GM12878 (cell line): ENCODE measurements around the gene ZBTB21.

Experiments
- BMI1 ChIP-seq: fragments of 450-650 bp; IDR thresholded peaks from 2 replicates; pipeline ENCODE4 v1.6.1; 2016; ENCODE audit warnings: mild to moderate bottlenecking, moderate library complexity, borderline replicate concordance
- BRCA1 ChIP-seq: IDR thresholded peaks from 2 replicates; pipeline ENCODE4 v1.6.1; 2011; ENCODE audit warnings: low read depth, low read length, improper control_type of control experiment
- CTCF ChIP-seq, 3 experiments: IDR thresholded peaks in 2 of 3; conservative IDR thresholded peaks in 1 of 3; 2 replicates each; pipeline ENCODE4 v1.5.1; 2011; ENCODE audit warnings: low read depth in 3 of 3, low read length in 3 of 3, mild to moderate bottlenecking in 3 of 3, control low read depth in 2 of 3, moderate library complexity in 2 of 3, inconsistent platforms in 1 of 3, mixed read lengths in 1 of 3; ENCODE audit not compliant: control insufficient read depth in 2 of 3, insufficient read depth in 1 of 3; ENCODE audit errors: extremely low read depth in 1 of 3
- HDAC2 ChIP-seq: fragments of 200-600 bp; sonication (generic); IDR thresholded peaks from 2 replicates; pipeline ENCODE4 v1.6.1; 2017
- KDM1A ChIP-seq: fragments of 200-600 bp; sonication (generic); IDR thresholded peaks from 2 replicates; pipeline ENCODE4 v1.6.1; 2016; ENCODE audit warnings: borderline replicate concordance
- MTA3 ChIP-seq: IDR thresholded peaks from 2 replicates; pipeline ENCODE4 v1.6.1; 2012; ENCODE audit warnings: low read length, inconsistent platforms, borderline replicate concordance
- MYC ChIP-seq: IDR thresholded peaks from 2 replicates; pipeline ENCODE4 v1.6.1; 2011; ENCODE audit warnings: mild to moderate bottlenecking, low read length, moderate library complexity, inconsistent platforms; ENCODE audit not compliant: insufficient read depth, insufficient replicate concordance, insufficient read length, severe bottlenecking
- NR2C2 ChIP-seq: IDR thresholded peaks from 2 replicates; pipeline ENCODE4 v1.6.1; 2011; ENCODE audit warnings: borderline replicate concordance, low read depth; ENCODE audit not compliant: control insufficient read depth, insufficient read length
- POLR2A ChIP-seq: IDR thresholded peaks from 2 replicates; pipeline ENCODE4 v1.6.1; 2011; ENCODE audit warnings: low read depth, mild to moderate bottlenecking, low read length
- POLR2AphosphoS5 ChIP-seq: IDR thresholded peaks from 2 replicates; pipeline ENCODE4 v1.6.1; 2011; ENCODE audit warnings: mild to moderate bottlenecking, low read length, inconsistent platforms
- RCOR1 ChIP-seq: conservative IDR thresholded peaks from 2 replicates; pipeline ENCODE4 v1.6.1; 2012; ENCODE audit warnings: low read depth, low read length, improper control_type of control experiment
- SMC3 ChIP-seq: IDR thresholded peaks from 2 replicates; pipeline ENCODE4 v1.6.1; 2011; ENCODE audit warnings: low read length, improper control_type of control experiment, borderline replicate concordance
- SREBF2 ChIP-seq: IDR thresholded peaks from 2 replicates; pipeline ENCODE4 v1.6.1; 2012; ENCODE audit warnings: mild to moderate bottlenecking, low read length
- STAT1 ChIP-seq: fragments of 450-650 bp; conservative IDR thresholded peaks from 2 replicates; pipeline ENCODE4 v1.6.1; 2014; ENCODE audit warnings: antibody characterized with exemption, mild to moderate bottlenecking

- no peak for TF ChIP-seq POLR2A
- no peak for TF ChIP-seq HDAC2
- no peak for TF ChIP-seq CTCF (IDR thresholded peaks at IDR 0.05 in 2 of 3, conservative IDR thresholded peaks at IDR 0.05 in 1 of 3; ENCODE audit: control insufficient read depth in 2 of 3, extremely low read depth in 1 of 3, insufficient read depth in 1 of 3, low read depth in 3 of 3, low read length in 3 of 3)
- TF ChIP-seq STAT1: no peak
- TF ChIP-seq MYC: no peak
- no peak for TF ChIP-seq SMC3
- no peak for TF ChIP-seq RCOR1
- TF ChIP-seq SREBF2: no peak
- TF ChIP-seq POLR2AphosphoS5: no peak
- no peak for TF ChIP-seq BMI1
- TF ChIP-seq NR2C2: no peak
- TF ChIP-seq KDM1A: no peak
- no peak for TF ChIP-seq MTA3
- no peak for TF ChIP-seq BRCA1
Observed at GRCh38 chr21:42017022-42017421, 6.9 kb upstream of the ZBTB21 start.
